IPS-18a (cell line): ENCODE results near the gene FXYD7.
A peak's percentile ranks its signal among the peaks of the same experiment; 100 is the strongest.

Experiments used
- H3K27ac ChIP-seq: one replicate; pipeline ENCODE4 v1.5.1; 2013; ENCODE audit warnings: low read length
- H3K27me3 ChIP-seq: one replicate; pipeline ENCODE4 v1.6.1; 2013; ENCODE audit warnings: mild to moderate bottlenecking, low read length; ENCODE audit not compliant: control insufficient read depth, insufficient read depth
- H3K36me3 ChIP-seq: one replicate; pipeline ENCODE4 v1.6.1; 2013; ENCODE audit warnings: low read depth, low read length; ENCODE audit not compliant: control insufficient read depth
- H3K4me1 ChIP-seq: one replicate; pipeline ENCODE4 v1.6.1; 2013; ENCODE audit warnings: low read depth, low read length; ENCODE audit not compliant: control insufficient read depth
- H3K4me3 ChIP-seq: one replicate; pipeline ENCODE4 v1.5.1; 2013; ENCODE audit warnings: low read length
- H3K9ac ChIP-seq: one replicate; pipeline ENCODE4 v1.6.1; 2013; ENCODE audit warnings: mild to moderate bottlenecking, low read length, moderate library complexity
- H3K9me3 ChIP-seq: one replicate; pipeline ENCODE4 v1.6.1; 2013; ENCODE audit warnings: low read depth, low read length; ENCODE audit not compliant: control insufficient read depth

The FXYD7 gene

DNA sequence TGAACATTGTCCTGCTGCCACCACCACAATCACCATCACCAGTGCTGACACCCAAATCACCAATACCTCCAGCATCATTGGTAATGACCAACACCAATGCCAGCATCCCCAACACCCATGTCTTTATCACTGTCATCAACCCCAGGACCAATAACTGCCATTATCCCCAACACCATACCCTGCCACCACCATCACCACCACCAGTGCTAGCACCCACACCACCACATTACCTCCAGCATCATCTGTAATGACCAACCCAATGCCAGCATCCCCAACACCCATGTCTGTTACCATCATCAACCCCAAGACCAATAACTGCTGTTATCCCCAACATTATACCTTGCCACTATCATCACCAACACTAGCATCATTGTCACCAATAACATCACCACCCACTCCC lies 10.8 kb upstream of the FXYD7 start:
- Histone ChIP-seq H3K27ac (no peak overlapping the region), H3K4me1 (no peaks in the 10 kb centered on the region), H3K9me3 (no peaks in the 10 kb centered on the region), H3K9ac (no peak overlapping the region), H3K36me3 (no peaks in the 10 kb centered on the region), H3K27me3 (no peaks in the 10 kb centered on the region), H3K4me3 (no peak overlapping the region)

GRCh38 chr19:35133826-35134225 lies 9.2 kb upstream of the FXYD7 start:
- H3K27me3 ChIP-seq = no peaks in the 10 kb centered on the region
- H3K4me3 ChIP-seq = no peak overlapping the region
- H3K36me3 ChIP-seq = no peaks in the 10 kb centered on the region
- no peaks in the 10 kb centered on the region for H3K4me1 ChIP-seq
- no peak overlapping the region for H3K9ac ChIP-seq
- H3K27ac ChIP-seq = no peak overlapping the region
- no peaks in the 10 kb centered on the region for H3K9me3 ChIP-seq

GRCh38 chr19:35134601-35135242 lies 8.3 kb upstream of the FXYD7 start, which contains the start of gene LGI4:
TSS of gene LGI4 (minus strand) at chr19:35135059. CDS start at chr19:35134680, 379 bp downstream.
- no peak within 1 kb of the TSS for H3K9ac ChIP-seq
- no peaks in the 10 kb centered on the region for H3K36me3 ChIP-seq
- no peak within 1 kb of the TSS for H3K27ac ChIP-seq
- no peaks in the 10 kb centered on the region for H3K4me1 ChIP-seq
- H3K9me3 ChIP-seq = no peaks in the 10 kb centered on the region
- no peak within 1 kb of the TSS for H3K4me3 ChIP-seq
- no peaks in the 10 kb centered on the region for H3K27me3 ChIP-seq

GRCh38 chr19:35135389-35135909 lies 7.6 kb upstream of the FXYD7 start:
- Histone ChIP-seq H3K9ac (no peak overlapping the region), H3K9me3 (no peaks in the 10 kb centered on the region), H3K4me3 (no peak overlapping the region), H3K36me3 (no peaks in the 10 kb centered on the region), H3K27ac (no peak overlapping the region), H3K4me1 (no peaks in the 10 kb centered on the region), H3K27me3 (peaks cover 4% of the 10 kb centered on the region)

DNA sequence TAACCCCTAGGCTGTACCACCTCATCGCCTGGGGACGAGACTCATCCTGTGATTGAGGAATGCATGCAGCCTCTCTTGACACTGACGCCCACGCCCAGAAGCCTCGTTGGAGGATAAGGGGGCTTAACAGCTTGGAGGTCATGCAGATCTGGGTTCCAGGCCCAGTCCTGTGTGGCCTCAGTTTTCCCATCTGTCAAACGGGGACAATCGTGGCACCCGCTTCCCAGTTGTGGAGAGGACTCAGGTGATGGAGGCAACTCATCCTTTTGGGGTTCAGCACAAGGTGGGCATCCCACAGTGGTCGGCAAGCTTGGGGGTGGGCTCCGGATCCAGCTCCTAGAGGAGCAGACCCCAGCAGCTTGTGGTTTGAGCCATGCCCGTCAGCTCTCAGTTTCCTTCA lies 6.8 kb upstream of the FXYD7 start:
- Histone ChIP-seq H3K27ac (no peak overlapping the region), H3K4me1 (no peaks in the 10 kb centered on the region), H3K36me3 (no peaks in the 10 kb centered on the region), H3K27me3 (peaks cover 8% of the 10 kb centered on the region), H3K4me3 (no peak overlapping the region), H3K9ac (no peak overlapping the region), H3K9me3 (no peaks in the 10 kb centered on the region)

DNA sequence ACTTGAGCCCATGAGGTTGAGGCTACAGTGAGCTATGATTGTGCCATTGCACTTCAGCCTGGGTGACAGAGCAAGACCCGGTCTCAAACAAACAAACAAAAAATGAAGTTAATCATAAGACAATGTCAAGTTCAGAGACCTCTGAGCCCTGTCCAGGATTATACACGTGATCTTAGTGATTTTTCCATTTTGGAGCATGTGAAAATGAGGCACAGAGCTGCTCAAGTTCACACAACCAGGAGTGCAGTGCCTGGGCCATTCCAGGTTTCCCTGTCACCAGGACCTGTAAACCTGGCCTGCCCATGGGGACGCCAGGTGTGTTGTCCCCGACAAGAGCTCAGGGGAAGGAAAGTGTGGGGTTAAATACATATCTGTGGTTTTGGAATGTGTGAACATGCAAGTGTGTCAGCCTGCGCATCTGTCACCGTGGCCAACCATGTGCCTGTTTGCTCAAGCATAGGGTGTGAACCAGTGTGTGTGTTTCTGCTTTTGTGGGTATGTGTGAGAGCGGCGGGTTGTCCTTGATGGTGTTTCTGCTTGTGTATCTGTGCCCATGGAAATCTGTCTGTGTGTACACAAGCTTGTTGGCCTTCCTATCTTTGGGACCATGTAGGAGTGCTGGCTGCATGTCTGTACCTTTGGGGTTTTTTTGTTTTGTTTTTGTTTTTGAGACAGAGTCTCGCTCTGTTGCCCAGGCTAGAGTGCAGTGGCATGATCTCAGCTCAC lies 5.9 kb upstream of the FXYD7 start:
- peaks cover 16% of the 10 kb centered on the region for H3K27me3 ChIP-seq
- no peaks in the 10 kb centered on the region for H3K36me3 ChIP-seq
- peaks cover 7% of the 10 kb centered on the region for H3K4me1 ChIP-seq
- H3K9ac ChIP-seq = no peak overlapping the region
- H3K27ac ChIP-seq = no peak overlapping the region
- H3K4me3 ChIP-seq = no peak overlapping the region
- no peaks in the 10 kb centered on the region for H3K9me3 ChIP-seq

GRCh38 chr19:35138305-35138892 lies 4.7 kb upstream of the FXYD7 start, which contains the start of gene FXYD1:
TSS of gene FXYD1 (plus strand) at chr19:35138824. CDS start at chr19:35140080, 1,256 bp downstream.
- H3K36me3 ChIP-seq = no peaks in the 10 kb centered on the region
- H3K4me1 ChIP-seq = peaks cover 7% of the 10 kb centered on the region
- H3K4me3 ChIP-seq = no peak within 1 kb of the TSS
- no peaks in the 10 kb centered on the region for H3K9me3 ChIP-seq
- peaks cover 20% of the 10 kb centered on the region for H3K27me3 ChIP-seq
- H3K9ac ChIP-seq = no peak within 1 kb of the TSS
- no peak within 1 kb of the TSS for H3K27ac ChIP-seq

DNA sequence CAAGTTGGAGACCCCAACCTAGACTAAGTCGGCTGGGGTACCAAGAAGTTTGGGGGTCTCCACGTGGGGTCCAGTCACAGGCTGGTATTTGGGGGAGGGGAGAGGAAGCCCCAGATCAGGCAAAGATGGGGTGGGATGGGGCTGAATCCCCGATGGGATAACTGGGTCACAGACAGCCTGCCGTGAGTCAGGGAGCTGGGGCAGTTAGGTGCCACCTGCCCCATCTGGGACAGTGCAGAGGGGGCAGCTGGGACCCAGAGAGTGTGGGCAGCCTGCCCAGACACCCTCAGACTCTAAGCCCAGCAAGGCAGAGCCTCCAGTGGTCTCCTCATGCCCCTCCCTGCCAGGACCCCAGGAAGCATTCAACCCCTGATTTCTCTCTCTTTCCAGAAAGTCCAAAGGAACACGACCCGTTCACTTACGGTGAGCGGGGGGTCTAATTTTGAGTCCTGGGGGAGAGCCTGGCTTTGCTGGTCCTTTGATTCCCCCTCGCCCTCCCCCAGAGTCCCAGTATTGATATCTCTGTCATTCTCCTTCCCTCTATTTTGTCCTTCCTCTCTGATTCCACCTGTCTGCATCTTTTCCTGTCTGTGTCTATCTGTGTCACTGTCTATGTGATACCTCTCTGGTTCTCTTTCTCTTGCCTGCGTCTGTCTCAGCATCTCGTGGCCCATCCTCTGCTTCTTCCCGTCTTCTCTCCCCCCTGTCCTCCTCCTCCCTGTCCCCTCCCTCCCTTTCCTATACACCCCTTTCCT lies 2.7 kb upstream of the FXYD7 start:
- Histone ChIP-seq H3K9ac (no peak overlapping the region), H3K27ac (no peak overlapping the region), H3K4me3 (no peak overlapping the region)

GRCh38 chr19:35140962-35141836 lies 1.9 kb upstream of the FXYD7 start:
- Histone ChIP-seq H3K4me1 (peaks cover 14% of the 10 kb centered on the region), H3K9ac (no peak overlapping the region), H3K4me3 (peak overlapping the region; percentile 66), H3K27ac (no peak overlapping the region), H3K9me3 (no peaks in the 10 kb centered on the region), H3K36me3 (no peaks in the 10 kb centered on the region), H3K27me3 (peaks cover 30% of the 10 kb centered on the region)

More for the DNA sequence above, 2.7 kb upstream of the FXYD7 start:
- Histone ChIP-seq H3K4me1 (peaks cover 14% of the 10 kb centered on the region), H3K36me3 (no peaks in the 10 kb centered on the region), H3K27me3 (peaks cover 30% of the 10 kb centered on the region), H3K9me3 (no peaks in the 10 kb centered on the region)

- H3K27me3 ChIP-seq = peaks cover 30% of the 10 kb centered on the region
- peaks cover 14% of the 10 kb centered on the region for H3K4me1 ChIP-seq
- no peak overlapping the region for H3K27ac ChIP-seq
- peak overlapping the region; percentile 66 for H3K4me3 ChIP-seq
- no peaks in the 10 kb centered on the region for H3K9me3 ChIP-seq
- H3K9ac ChIP-seq = peak overlapping the region; percentile 21
- H3K36me3 ChIP-seq = no peaks in the 10 kb centered on the region
These were observed 1.0 kb upstream of the FXYD7 start for GRCh38 chr19:35141837-35142605.
